SK-N-MC (cell line): ENCODE data around the gene ANO2.

Experiments used
- EZH2 ChIP-seq: fragments of 200-600 bp; sonication (generic); IDR thresholded peaks from one replicate; pipeline ENCODE4 v1.6.1; 2017; ENCODE audit warnings: antibody characterized with exemption
- FOXP2 ChIP-seq: optimal IDR thresholded peaks from 2 replicates; pipeline ENCODE3; 2011; ENCODE audit warnings: mild to moderate bottlenecking, moderate library complexity; ENCODE audit not compliant: insufficient read depth; ENCODE audit errors: extremely low read length, control extremely low read depth
- POLR2AphosphoS5 ChIP-seq: IDR thresholded peaks from 2 replicates; pipeline ENCODE4 v1.6.1; 2012; ENCODE audit warnings: mild to moderate bottlenecking, low read depth, low read length, borderline replicate concordance

- TF ChIP-seq POLR2AphosphoS5 (no peak), EZH2 (no peak), FOXP2 (no peak)
Measured at GRCh38 chr12:5881666-5882065, 63.4 kb downstream of the ANO2 start.
